Activated CD4-positive, alpha-beta T cell treated with anti-CD3 and anti-CD28 coated beads for 48 hours (primary cell): ENCODE data around the gene B4GALT6.

Experiments
- DNase-seq: peaks from one replicate; pipeline ENCODE4 v3.0.0-alpha.2; 2020

Gene B4GALT6

GRCh38 chr18:31686986-31687928 is 2.9 kb upstream of the B4GALT6 start:
- no peak for DNase-seq

- no peak for DNase-seq
Measured at GRCh38 chr18:31686572-31686971, 2.2 kb upstream of the B4GALT6 start.

GRCh38 chr18:31685097-31686082 is 1.0 kb upstream of the B4GALT6 start:
- DNase-seq: peak; percentile 65

GRCh38 chr18:31683968-31684278 is 458 bp downstream of the B4GALT6 start:
- no peak for DNase-seq

- no peak for DNase-seq
Measured at GRCh38 chr18:31683106-31683505, 1.3 kb downstream of the B4GALT6 start.

GRCh38 chr18:31680831-31681568 is 3.4 kb downstream of the B4GALT6 start:
- DNase-seq: no peak

- no peak for DNase-seq
Measured at GRCh38 chr18:31680433-31680811, 4.0 kb downstream of the B4GALT6 start.

- DNase-seq: no peak
Measured at GRCh38 chr18:31679791-31680432, 4.5 kb downstream of the B4GALT6 start.

GRCh38 chr18:31679133-31679742 is 5.1 kb downstream of the B4GALT6 start:
- DNase-seq: no peak

GRCh38 chr18:31678425-31678824 is 6.0 kb downstream of the B4GALT6 start:
- DNase-seq: no peak

- DNase-seq: no peak
Measured at GRCh38 chr18:31677592-31677991, 6.8 kb downstream of the B4GALT6 start.

GRCh38 chr18:31675404-31675803 is 9.0 kb downstream of the B4GALT6 start:
- no peak for DNase-seq

- DNase-seq: no peak
Measured at GRCh38 chr18:31672628-31673135, 11.7 kb downstream of the B4GALT6 start.

- no peak for DNase-seq
Measured at GRCh38 chr18:31671951-31672350, 12.4 kb downstream of the B4GALT6 start.

- DNase-seq: no peak
Measured at GRCh38 chr18:31669541-31669940, 14.8 kb downstream of the B4GALT6 start.

- no peak for DNase-seq
Measured at GRCh38 chr18:31667185-31667584, 17.2 kb downstream of the B4GALT6 start.

GRCh38 chr18:31666055-31666454 is 18.3 kb downstream of the B4GALT6 start:
- DNase-seq: no peak

GRCh38 chr18:31664101-31664500 is 20.3 kb downstream of the B4GALT6 start:
- no peak for DNase-seq

- no peak for DNase-seq
Measured at GRCh38 chr18:31661965-31662364, 22.4 kb downstream of the B4GALT6 start.

- DNase-seq: no peak
Measured at GRCh38 chr18:31660763-31661162, 23.6 kb downstream of the B4GALT6 start.

- DNase-seq: no peak
Measured at GRCh38 chr18:31659576-31660177, 24.7 kb downstream of the B4GALT6 start.
